PC-9 (cell line): ENCODE data around the gene SOX2. TPM values are rescaled to one million over a fixed set of nuclear protein-coding genes. Genes with fewer than 3 reads are reported as not detected.

ENCODE experiments used
- BruUV-seq: library from RNA; stranded (reverse); fragments of 400-500 nt; replicated peaks from 2 replicates; lab custom pipeline; 2021; lab: Mats Ljungman, UMichigan
- CTCF ChIA-PET: fragments of 300-600 bp; sonication (Branson Sonifier 250); formaldehyde crosslinking; loops from one replicate; lab custom pipeline; 2022; ENCODE audit warnings: antibody characterized with exemption; lab: Charles Lee
- POLR2A ChIA-PET: fragments of 300-600 bp; sonication (Branson Sonifier 250); formaldehyde crosslinking; loops from one replicate; lab custom pipeline; 2022; ENCODE audit warnings: antibody characterized with exemption; ENCODE audit not compliant: unreplicated experiment; lab: Charles Lee
- DNase-seq, 2 experiments: peaks; one replicate each; pipeline versions ENCODE4 v3.0.0 to v3.0.0-alpha.2; 2015 to 2022; ENCODE audit warnings: mixed read lengths in 1 of 2
- H2AFZ ChIP-seq: fragments of 200-600 bp; sonication (generic); 2 replicates; pipeline ENCODE4 v1.8.1; 2017; ENCODE audit warnings: antibody characterized with exemption
- H3F3A ChIP-seq: fragments of 200-600 bp; sonication (generic); 2 replicates; pipeline ENCODE4 v1.8.1; 2017; ENCODE audit warnings: antibody characterized with exemption, mild to moderate bottlenecking, low read depth; ENCODE audit not compliant: insufficient read depth
- H3K27ac ChIP-seq: fragments of 200-600 bp; sonication (generic); 2 replicates; pipeline ENCODE4 v1.6.1; 2016; ENCODE audit warnings: mixed run types
- H3K27me3 ChIP-seq: fragments of 200-600 bp; sonication (generic); 2 replicates; pipeline ENCODE4 v1.6.1; 2016; ENCODE audit warnings: low read depth, mixed run types; ENCODE audit not compliant: insufficient read depth
- H3K36me3 ChIP-seq: fragments of 200-600 bp; sonication (generic); 2 replicates; pipeline ENCODE4 v1.6.1; 2016; ENCODE audit warnings: low read depth, mixed run types
- H3K4me1 ChIP-seq: fragments of 200-600 bp; sonication (generic); replicated peaks from 2 replicates; pipeline ENCODE4 v1.6.1; 2016; ENCODE audit warnings: mixed run types; ENCODE audit not compliant: insufficient read depth
- H3K4me2 ChIP-seq: fragments of 200-600 bp; sonication (generic); 2 replicates; pipeline ENCODE4 v1.6.1; 2017; ENCODE audit warnings: mixed run types
- H3K4me3 ChIP-seq: fragments of 200-600 bp; sonication (generic); 2 replicates; pipeline ENCODE4 v1.6.1; 2016; ENCODE audit warnings: mixed run types
- H3K79me2 ChIP-seq: fragments of 200-600 bp; sonication (generic); 2 replicates; pipeline ENCODE4 v1.6.1; 2017; ENCODE audit warnings: low read depth, mixed run types
- H3K9me2 ChIP-seq: fragments of 200-600 bp; sonication (generic); 2 replicates; pipeline ENCODE4 v1.8.1; 2017; ENCODE audit warnings: mild to moderate bottlenecking; ENCODE audit not compliant: insufficient read depth
- H3K9me3 ChIP-seq: fragments of 200-600 bp; sonication (generic); 2 replicates; pipeline ENCODE4 v1.8.1; 2016; ENCODE audit warnings: low read depth; ENCODE audit not compliant: insufficient read depth
- H4K20me1 ChIP-seq: fragments of 200-600 bp; sonication (generic); 2 replicates; pipeline ENCODE4 v1.8.1; 2017; ENCODE audit not compliant: insufficient read depth
- CTCF ChIP-seq: fragments of 200-600 bp; sonication (generic); conservative IDR thresholded peaks from 2 replicates; pipeline ENCODE4 v1.6.1; 2017; ENCODE audit warnings: mixed run types, antibody characterized with exemption, mild to moderate bottlenecking, moderate library complexity
- EZH2 ChIP-seq: fragments of 200-600 bp; sonication (generic); IDR thresholded peaks from 2 replicates; pipeline ENCODE4 v1.8.0; 2017; ENCODE audit warnings: antibody characterized with exemption, low read depth
- intact Hi-C: fragments of 100-400 bp; cut with micrococcal nuclease; formaldehyde crosslinking; loops from one replicate; pipeline ENCODE4 v1.10.0; 2022; ENCODE audit not compliant: unreplicated experiment
- total RNA-seq: library from RNA; stranded (reverse); gene quantifications from 2 replicates; pipeline ENCODE4 v1.2.3, GENCODE V29; 2021

The SOX2 gene
- total RNA-seq, 1 experiment from 2014 or later = not detected

GRCh38 chr3:181721046-181721875, 9.5 kb downstream of the SOX2 start:
- Histone ChIP-seq H3K27ac (no peak overlapping the region), H2AFZ (no peak overlapping the region), H3K4me2 (no peak overlapping the region), H3F3A (no peaks in the 10 kb centered on the region), H3K9me3 (no peaks in the 10 kb centered on the region), H3K36me3 (no peaks in the 10 kb centered on the region), H3K4me3 (no peak overlapping the region), H4K20me1 (no peaks in the 10 kb centered on the region), H3K79me2 (no peaks in the 10 kb centered on the region), H3K9me2 (no peaks in the 10 kb centered on the region), H3K4me1 (no peaks in the 10 kb centered on the region), H3K27me3 (peaks cover 21% of the 10 kb centered on the region)
- intact Hi-C loops = no loop called here
- BruUV-seq = no TSS peak
- DNase-seq = no peak
- TF ChIP-seq EZH2 (no peak), CTCF (no peak)
- ChIA-PET POLR2A (interaction anchor here (0.5 kb wide), 1 partner anchor 455 kb away, joined by 3 read pairs; no protein-coding TSS in a partner anchor), CTCF (no interaction called here)

- ChIA-PET CTCF (interaction anchor here (0.6 kb wide), 1 partner anchor 572 kb away, joined by 3 read pairs; no protein-coding TSS in a partner anchor), POLR2A (no interaction called here)
- Histone ChIP-seq H3K27ac (no peak overlapping the region), H3K36me3 (no peaks in the 10 kb centered on the region), H3F3A (no peaks in the 10 kb centered on the region), H3K4me3 (no peak overlapping the region), H3K9me2 (no peaks in the 10 kb centered on the region), H3K4me1 (no peaks in the 10 kb centered on the region), H3K27me3 (peaks cover 21% of the 10 kb centered on the region), H2AFZ (no peak overlapping the region), H3K4me2 (no peak overlapping the region), H4K20me1 (no peaks in the 10 kb centered on the region), H3K9me3 (no peaks in the 10 kb centered on the region), H3K79me2 (no peaks in the 10 kb centered on the region)
- TF ChIP-seq EZH2 = no peak
- TF ChIP-seq CTCF = no peak
- BruUV-seq = no TSS peak
- intact Hi-C loops = no loop called here
- no peak for DNase-seq
Measured at GRCh38 chr3:181722156-181722555, 10.4 kb downstream of the SOX2 start.

GRCh38 chr3:181722766-181723425, 11.2 kb downstream of the SOX2 start:
- H3K36me3 ChIP-seq = no peaks in the 10 kb centered on the region
- H3K4me2 ChIP-seq = no peak overlapping the region
- intact Hi-C loops = no loop called here
- peak in 1 of 2 experiments; percentile 18 for DNase-seq
- no peak overlapping the region for H2AFZ ChIP-seq
- H3K27ac ChIP-seq = no peak overlapping the region
- H3F3A ChIP-seq = no peaks in the 10 kb centered on the region
- H3K4me1 ChIP-seq = no peaks in the 10 kb centered on the region
- no peak for TF ChIP-seq CTCF
- TF ChIP-seq EZH2 = no peak
- H3K4me3 ChIP-seq = no peak overlapping the region
- no TSS peak for BruUV-seq
- ChIA-PET POLR2A (no interaction called here), CTCF (no interaction called here)
- H3K9me3 ChIP-seq = no peaks in the 10 kb centered on the region
- no peaks in the 10 kb centered on the region for H3K9me2 ChIP-seq
- H3K79me2 ChIP-seq = no peaks in the 10 kb centered on the region
- H3K27me3 ChIP-seq = peaks cover 21% of the 10 kb centered on the region
- H4K20me1 ChIP-seq = no peaks in the 10 kb centered on the region
